GM18873 (cell line): ENCODE data around the gene ELMOD3.

ENCODE experiments used
- ATAC-seq: cut with Tn5 transposase; IDR thresholded peaks from one replicate; pipeline ENCODE4 v1.9.1; 2021; ENCODE audit warnings: mild to moderate bottlenecking, moderate library complexity, moderate number of reproducible peaks; ENCODE audit not compliant: unreplicated experiment, low FRiP score

ELMOD3 gene

GRCh38 chr2:85420536-85421259 lies 66.1 kb downstream of the ELMOD3 start:
- peak; percentile 75 for ATAC-seq

- no peak for ATAC-seq
These were observed 66.9 kb downstream of the ELMOD3 start for GRCh38 chr2:85421260-85422071.

GRCh38 chr2:85422072-85422457 lies 67.5 kb downstream of the ELMOD3 start:
- no peak for ATAC-seq

GRCh38 chr2:85423525-85423924 lies 69.0 kb downstream of the ELMOD3 start:
- ATAC-seq = no peak

- no peak for ATAC-seq
These were observed 71.0 kb downstream of the ELMOD3 start for GRCh38 chr2:85425588-85425987.

GRCh38 chr2:85427300-85427835 lies 72.8 kb downstream of the ELMOD3 start:
- ATAC-seq = no peak

GRCh38 chr2:85428343-85428881 lies 73.8 kb downstream of the ELMOD3 start:
- no peak for ATAC-seq

GRCh38 chr2:85429213-85429923 lies 74.8 kb downstream of the ELMOD3 start:
- ATAC-seq = no peak

- no peak for ATAC-seq
These were observed 75.3 kb downstream of the ELMOD3 start for GRCh38 chr2:85429924-85430289.

GRCh38 chr2:85430752-85431569 lies 76.4 kb downstream of the ELMOD3 start:
- no peak for ATAC-seq

GRCh38 chr2:85431570-85432205 lies 77.1 kb downstream of the ELMOD3 start:
- no peak for ATAC-seq

- ATAC-seq = no peak
These were observed 79.0 kb downstream of the ELMOD3 start for GRCh38 chr2:85433511-85434089.

- no peak for ATAC-seq
These were observed 80.1 kb downstream of the ELMOD3 start for GRCh38 chr2:85434696-85435095.

GRCh38 chr2:85435220-85435958 lies 80.8 kb downstream of the ELMOD3 start:
- no peak for ATAC-seq

GRCh38 chr2:85435981-85436835 lies 81.6 kb downstream of the ELMOD3 start:
- ATAC-seq = no peak

- no peak for ATAC-seq
These were observed 82.4 kb downstream of the ELMOD3 start for GRCh38 chr2:85436836-85437487.
